ENCODE data around the gene PML. TPM values are rescaled to one million over a fixed set of nuclear protein-coding genes. Genes with fewer than 3 reads are reported as not detected.
A peak's percentile ranks its signal among the peaks of the same experiment; 100 is the strongest.
"Not testable (repeated sequence)": the region's sequence is repeated elsewhere in the genome, so short reads cannot be mapped to it uniquely, and the experiment has no call there.

Gene PML
- total RNA-seq, 4 donors from 2014 or later, result 69.3 to 159 (median 89.4) TPM

DNA sequence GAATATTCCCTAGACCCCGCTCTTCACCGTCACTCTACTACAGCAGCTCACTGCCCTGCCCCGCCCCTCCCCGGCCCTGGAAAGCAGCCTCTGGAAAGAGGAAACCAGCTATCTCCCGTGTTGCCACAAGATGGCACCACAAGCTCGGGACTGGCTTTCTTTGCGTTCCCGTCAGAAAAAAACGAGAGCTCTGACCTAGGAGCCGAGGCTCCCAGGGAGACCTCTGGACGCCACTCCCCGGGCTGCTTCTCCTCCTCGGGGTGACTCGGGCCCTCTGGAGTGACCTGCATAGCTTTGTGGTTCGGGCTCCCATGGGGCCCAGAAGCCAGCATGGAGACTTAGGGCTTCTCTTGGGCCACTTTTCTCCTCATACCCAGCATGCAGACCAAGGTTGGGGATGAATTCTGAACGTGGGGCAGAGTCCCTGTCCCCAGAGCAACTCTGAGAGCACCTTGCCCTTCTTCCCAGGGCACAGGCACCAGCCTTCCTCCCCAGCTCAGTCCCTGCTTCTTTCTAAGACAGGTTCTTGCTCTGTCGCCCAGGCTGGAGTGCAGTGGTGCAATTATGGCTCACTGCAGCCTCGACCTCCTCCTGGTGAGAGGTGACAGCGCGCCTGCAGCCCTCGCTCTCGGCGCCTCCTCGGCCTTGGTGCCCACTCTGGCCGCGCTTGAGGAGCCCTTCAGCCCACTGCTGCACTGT lies 21.4 kb upstream of the PML start:
- TF ChIP-seq, protein P1, sequence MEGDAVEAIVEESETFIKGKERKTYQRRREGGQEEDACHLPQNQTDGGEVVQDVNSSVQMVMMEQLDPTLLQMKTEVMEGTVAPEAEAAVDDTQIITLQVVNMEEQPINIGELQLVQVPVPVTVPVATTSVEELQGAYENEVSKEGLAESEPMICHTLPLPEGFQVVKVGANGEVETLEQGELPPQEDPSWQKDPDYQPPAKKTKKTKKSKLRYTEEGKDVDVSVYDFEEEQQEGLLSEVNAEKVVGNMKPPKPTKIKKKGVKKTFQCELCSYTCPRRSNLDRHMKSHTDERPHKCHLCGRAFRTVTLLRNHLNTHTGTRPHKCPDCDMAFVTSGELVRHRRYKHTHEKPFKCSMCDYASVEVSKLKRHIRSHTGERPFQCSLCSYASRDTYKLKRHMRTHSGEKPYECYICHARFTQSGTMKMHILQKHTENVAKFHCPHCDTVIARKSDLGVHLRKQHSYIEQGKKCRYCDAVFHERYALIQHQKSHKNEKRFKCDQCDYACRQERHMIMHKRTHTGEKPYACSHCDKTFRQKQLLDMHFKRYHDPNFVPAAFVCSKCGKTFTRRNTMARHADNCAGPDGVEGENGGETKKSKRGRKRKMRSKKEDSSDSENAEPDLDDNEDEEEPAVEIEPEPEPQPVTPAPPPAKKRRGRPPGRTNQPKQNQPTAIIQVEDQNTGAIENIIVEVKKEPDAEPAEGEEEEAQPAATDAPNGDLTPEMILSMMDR (IDR thresholded peaks at IDR 0.05), result peak; percentile 82 to 95 (median 90)
- TF ChIP-seq POLR2A (IDR thresholded peaks at IDR 0.05) (no peak), EP300 (IDR thresholded peaks at IDR 0.05) (no peak)
- Histone ChIP-seq H3K27me3 (no peaks in the 10 kb centered on the region), H3K4me3 (peak overlapping the region in 1 of 4 donors; percentile 9), H3K9me3 (no peaks in the 10 kb centered on the region), H3K36me3 (no peaks in the 10 kb centered on the region), H3K27ac (peak overlapping the region in 1 of 4 donors; percentile 57), H3K4me1 (peaks cover 0 to 20% (median 4%) of the 10 kb centered on the region in 4 donors)
- DNase-seq (ENCODE audit: low spot score in 2 of 2), result peak; percentile 79 to 90
- 6 to 27% methylated on average over 17 to 23 of the region's 26 CpGs for WGBS, 2 donors

DNA sequence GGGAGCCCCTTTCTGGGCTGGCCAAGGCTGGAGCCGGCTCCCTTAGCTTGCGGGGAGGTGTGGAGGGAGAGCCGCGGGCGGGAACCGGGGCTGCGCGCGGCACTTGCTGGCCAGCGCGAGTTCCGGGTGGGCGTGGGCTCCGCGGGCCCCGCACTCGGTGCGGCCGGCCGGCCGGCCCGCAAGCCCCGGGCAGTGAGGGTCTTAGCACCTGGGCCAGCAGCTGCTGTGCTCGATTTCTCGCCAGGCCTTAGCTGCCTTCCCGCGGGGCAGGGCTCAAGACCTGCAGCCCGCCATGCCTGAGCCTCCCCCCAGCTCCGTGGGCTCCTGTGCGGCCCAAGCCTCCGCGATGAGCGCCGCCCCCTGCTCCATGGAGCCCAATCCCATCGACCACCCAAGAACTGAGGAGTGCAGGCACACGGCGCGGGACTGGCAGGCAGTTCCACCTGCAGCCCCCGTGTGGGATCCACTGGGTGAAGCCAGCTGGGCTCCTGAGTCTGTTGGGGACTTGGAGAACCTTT lies 20.8 kb upstream of the PML start:
- not testable (repeated sequence) for H3K27me3 ChIP-seq
- WGBS, 2 donors, result 86 to 91% methylated on average over 28 to 29 of the region's 39 CpGs

GRCh38 chr15:73975440-73976125 lies 18.9 kb upstream of the PML start:
- H3K36me3 ChIP-seq; DNase-seq (ENCODE audit: low spot score in 2 of 2); H3K9me3 ChIP-seq; H3K27me3 ChIP-seq; H3K4me3 ChIP-seq; H3K27ac ChIP-seq: not testable (repeated sequence)
- peaks cover 0 to 32% (median 9%) of the 10 kb centered on the region in 4 donors for H3K4me1 ChIP-seq
- 45 to 52% methylated on average over 18 of the region's 18 CpGs for WGBS, 2 donors

More for the DNA sequence above, 20.8 kb upstream of the PML start:
- DNase-seq (ENCODE audit: low spot score in 2 of 2); H3K36me3 ChIP-seq; H3K9me3 ChIP-seq; H3K4me3 ChIP-seq; H3K27ac ChIP-seq: not testable (repeated sequence)
- H3K4me1 ChIP-seq, result peaks cover 0 to 20% (median 4%) of the 10 kb centered on the region in 4 donors

DNA sequence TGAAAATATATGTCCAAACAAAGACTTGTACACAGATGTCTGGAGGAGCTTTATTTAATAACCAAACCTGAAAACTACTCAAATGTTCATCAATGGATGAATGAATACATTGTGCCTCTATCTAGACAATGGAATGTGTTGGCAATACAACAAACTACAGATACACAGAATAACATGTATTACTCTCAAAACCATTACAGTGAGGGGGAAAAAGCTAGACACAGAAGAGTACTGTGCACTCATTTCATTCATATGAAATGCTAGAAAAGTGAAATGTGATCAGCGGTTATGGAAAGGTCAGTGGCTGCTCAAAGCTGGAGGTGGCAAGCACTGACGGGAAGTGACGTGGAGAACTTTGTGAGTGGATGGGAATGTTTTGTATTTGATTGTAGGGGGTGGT lies 15.6 kb upstream of the PML start:
- DNase-seq (ENCODE audit: low spot score in 2 of 2), result no peak
- peaks cover 0 to 5% (median 0%) of the 10 kb centered on the region in 3 donors for H3K36me3 ChIP-seq
- peak overlapping the region in 2 of 4 donors; percentile 14 to 26 for H3K27ac ChIP-seq
- no peaks in the 10 kb centered on the region for H3K27me3 ChIP-seq
- H3K9me3 ChIP-seq, result no peaks in the 10 kb centered on the region
- 50 to 53% methylated on average over 3 of the region's 3 CpGs for WGBS, 2 donors
- peaks cover 0 to 54% (median 34%) of the 10 kb centered on the region in 4 donors for H3K4me1 ChIP-seq
- TF ChIP-seq POLR2A (IDR thresholded peaks at IDR 0.05) (no peak), EP300 (IDR thresholded peaks at IDR 0.05) (no peak)
- TF ChIP-seq, protein P1 (IDR thresholded peaks at IDR 0.05), result no peak
- H3K4me3 ChIP-seq, result no peak overlapping the region

DNA sequence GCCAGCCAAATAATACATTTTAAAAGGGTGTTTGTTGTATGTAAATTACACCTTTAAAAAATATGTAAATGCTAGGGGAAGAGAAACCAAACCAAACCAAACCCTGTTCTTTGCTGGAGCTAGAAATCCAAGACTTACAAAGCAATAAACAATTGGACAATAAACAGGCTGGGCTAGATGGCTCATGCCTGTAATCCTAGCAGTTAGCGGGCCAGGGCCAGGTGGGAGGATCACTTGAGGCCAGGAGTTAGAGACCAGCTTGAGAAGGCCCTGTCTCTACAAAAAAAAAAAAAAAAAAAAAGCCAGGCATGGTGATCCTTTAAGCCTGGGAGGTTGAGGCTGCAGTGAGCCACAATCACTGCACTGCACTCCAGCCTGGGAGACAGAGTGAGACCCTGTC lies 14.9 kb upstream of the PML start:
- no peak overlapping the region for H3K4me3 ChIP-seq
- TF ChIP-seq, protein P1 (IDR thresholded peaks at IDR 0.05), result no peak
- TF ChIP-seq EP300 (IDR thresholded peaks at IDR 0.05), result no peak
- no peak for TF ChIP-seq POLR2A (IDR thresholded peaks at IDR 0.05)
- WGBS, 2 donors, result 96 to 100% methylated on average over 1 of the region's 1 CpG
- no peaks in the 10 kb centered on the region for H3K9me3 ChIP-seq
- H3K27me3 ChIP-seq, result no peaks in the 10 kb centered on the region
- H3K27ac ChIP-seq, result peak overlapping the region in 1 of 4 donors; percentile 14
- no peak for DNase-seq (ENCODE audit: low spot score in 2 of 2)
- H3K36me3 ChIP-seq, result peaks cover 0 to 12% (median 0%) of the 10 kb centered on the region in 3 donors
- peaks cover 6 to 61% (median 41%) of the 10 kb centered on the region in 4 donors for H3K4me1 ChIP-seq

- H3K27ac ChIP-seq, result peak overlapping the region; percentile 78 to 92 (median 86)
- H3K36me3 ChIP-seq, result peaks cover 0 to 25% (median 0%) of the 10 kb centered on the region in 3 donors
- 10 to 14% methylated on average over 5 of the region's 5 CpGs for WGBS, 2 donors
- no peak overlapping the region for H3K4me3 ChIP-seq
- H3K4me1 ChIP-seq, result peaks cover 6 to 73% (median 48%) of the 10 kb centered on the region in 4 donors
- no peaks in the 10 kb centered on the region for H3K9me3 ChIP-seq
- no peak for DNase-seq (ENCODE audit: low spot score in 2 of 2)
- H3K27me3 ChIP-seq, result no peaks in the 10 kb centered on the region
- TF ChIP-seq, protein P1 (IDR thresholded peaks at IDR 0.05), result no peak
- no peak for TF ChIP-seq EP300 (IDR thresholded peaks at IDR 0.05)
- no peak for TF ChIP-seq POLR2A (IDR thresholded peaks at IDR 0.05)
Observed at GRCh38 chr15:73981761-73982221, 12.7 kb upstream of the PML start.

Data from tibial nerve (tissue), 4 donors.